ENCODE data around the gene NRBP1.

DNA sequence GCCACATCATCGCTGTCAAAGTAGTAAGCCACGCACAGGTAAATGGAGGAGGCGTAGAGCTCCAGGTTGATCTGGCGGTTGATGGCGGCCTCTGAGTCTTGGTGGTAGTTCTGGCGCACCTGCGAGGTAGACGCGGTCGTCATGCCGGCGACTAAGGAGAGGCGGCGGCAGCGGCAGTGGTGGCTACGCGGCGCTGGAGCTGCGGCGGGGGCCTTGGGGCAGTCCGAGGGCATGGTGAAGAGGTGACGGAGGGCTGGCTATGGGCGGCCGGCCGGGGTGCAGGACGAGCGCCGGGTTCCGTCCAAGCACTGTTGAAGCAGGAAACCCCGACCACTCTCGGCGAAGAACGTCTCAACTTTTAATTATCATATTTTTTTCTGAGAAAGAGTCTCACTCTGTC, 35.2 kb upstream of the NRBP1 start:
- TF ChIP-seq CTCF (IDR thresholded peaks at IDR 0.05 in 4 of 5, conservative IDR thresholded peaks at IDR 0.05 in 1 of 5) (no peak), POLR2A (IDR thresholded peaks at IDR 0.05) (no peak)
